GM21360 (cell line): ENCODE data around the gene PDIA5.
A peak's percentile ranks its signal among the peaks of the same experiment; 100 is the strongest.
"Not testable (repeated sequence)": the region's sequence is repeated elsewhere in the genome, so short reads cannot be mapped to it uniquely, and the experiment has no call there.

Source experiments
- ATAC-seq: cut with Tn5 transposase; IDR thresholded peaks from one replicate; pipeline ENCODE4 v1.9.1; 2021; ENCODE audit warnings: mild to moderate bottlenecking, moderate library complexity; ENCODE audit not compliant: unreplicated experiment

The PDIA5 gene

DNA sequence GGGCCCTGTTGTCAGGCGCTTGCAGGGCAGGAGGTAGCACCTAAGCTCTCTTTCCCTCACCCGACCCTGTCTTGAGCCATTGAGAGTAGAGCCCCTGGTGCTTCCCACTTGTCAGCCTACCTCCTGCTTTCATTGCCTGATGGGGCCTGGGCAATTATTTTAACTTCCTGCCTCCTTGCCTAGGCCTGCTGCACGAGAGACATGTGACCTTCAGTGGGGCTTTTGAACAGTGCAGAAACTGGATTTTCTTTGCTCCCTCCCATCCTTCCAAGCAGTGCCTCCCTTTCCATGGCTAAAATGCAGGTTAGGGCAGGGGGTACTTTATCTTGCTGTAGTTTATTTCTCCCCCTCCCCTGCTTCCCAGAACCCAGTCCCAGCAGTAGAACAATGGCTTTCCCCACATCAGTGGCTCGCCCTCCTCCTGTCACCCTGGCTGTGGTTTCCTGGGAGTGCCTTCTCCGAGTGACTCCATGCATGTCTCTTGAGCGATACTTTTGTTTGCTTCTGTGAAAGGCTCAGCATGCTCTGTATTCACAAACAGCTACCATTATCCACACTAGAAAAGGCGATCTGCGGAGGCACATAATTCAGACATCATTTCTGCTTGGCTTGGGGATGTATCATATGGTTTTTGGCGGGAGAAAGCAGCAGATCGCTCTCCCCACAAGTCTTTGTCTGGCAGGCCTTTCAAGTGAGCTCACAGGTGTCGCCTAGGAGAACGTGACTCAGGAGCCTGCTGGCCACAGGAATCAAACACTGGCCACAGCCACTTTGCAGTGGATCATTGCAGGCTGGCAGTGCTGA lies 24.1 kb downstream of the PDIA5 start:
- ATAC-seq, result no peak

DNA sequence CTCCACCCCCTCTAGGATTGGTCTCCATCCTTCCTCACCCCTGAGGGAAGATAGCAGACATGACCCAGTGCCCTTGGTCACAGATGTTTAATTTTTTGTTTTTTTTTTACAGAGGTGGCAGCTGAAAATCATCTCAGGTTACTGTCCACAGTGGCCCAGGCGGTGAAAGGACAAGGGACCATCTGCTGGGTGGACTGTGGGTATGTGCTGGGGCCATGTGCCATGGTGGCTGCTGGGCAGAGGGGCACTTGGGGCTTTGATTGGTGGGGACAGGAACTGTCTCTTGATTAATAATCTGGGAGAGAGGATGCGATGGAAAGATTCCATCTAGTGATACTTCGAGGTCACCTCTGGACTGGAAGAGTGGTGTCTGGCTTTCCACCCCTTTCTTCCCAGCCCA lies 25.4 kb downstream of the PDIA5 start:
- no peak for ATAC-seq

DNA sequence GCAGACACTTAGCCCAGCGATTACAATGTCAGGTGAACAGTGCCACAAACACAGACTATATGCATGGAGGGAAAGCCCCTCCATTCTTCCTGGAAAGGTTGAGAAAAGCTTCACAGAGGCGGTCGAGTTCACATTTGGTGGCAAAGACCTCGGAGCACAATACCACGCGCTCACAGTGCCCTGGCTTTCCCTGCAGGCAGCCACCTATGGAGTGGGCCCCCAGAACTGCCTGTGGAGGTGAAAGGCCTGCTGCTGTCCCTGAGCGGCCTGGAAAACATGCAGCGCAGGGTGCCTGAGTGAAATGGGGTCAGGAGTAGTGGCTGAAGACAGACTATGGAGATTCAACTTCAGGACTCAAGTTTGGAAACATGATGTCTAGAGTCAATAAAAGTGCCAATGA lies 26.9 kb downstream of the PDIA5 start:
- ATAC-seq, result no peak

DNA sequence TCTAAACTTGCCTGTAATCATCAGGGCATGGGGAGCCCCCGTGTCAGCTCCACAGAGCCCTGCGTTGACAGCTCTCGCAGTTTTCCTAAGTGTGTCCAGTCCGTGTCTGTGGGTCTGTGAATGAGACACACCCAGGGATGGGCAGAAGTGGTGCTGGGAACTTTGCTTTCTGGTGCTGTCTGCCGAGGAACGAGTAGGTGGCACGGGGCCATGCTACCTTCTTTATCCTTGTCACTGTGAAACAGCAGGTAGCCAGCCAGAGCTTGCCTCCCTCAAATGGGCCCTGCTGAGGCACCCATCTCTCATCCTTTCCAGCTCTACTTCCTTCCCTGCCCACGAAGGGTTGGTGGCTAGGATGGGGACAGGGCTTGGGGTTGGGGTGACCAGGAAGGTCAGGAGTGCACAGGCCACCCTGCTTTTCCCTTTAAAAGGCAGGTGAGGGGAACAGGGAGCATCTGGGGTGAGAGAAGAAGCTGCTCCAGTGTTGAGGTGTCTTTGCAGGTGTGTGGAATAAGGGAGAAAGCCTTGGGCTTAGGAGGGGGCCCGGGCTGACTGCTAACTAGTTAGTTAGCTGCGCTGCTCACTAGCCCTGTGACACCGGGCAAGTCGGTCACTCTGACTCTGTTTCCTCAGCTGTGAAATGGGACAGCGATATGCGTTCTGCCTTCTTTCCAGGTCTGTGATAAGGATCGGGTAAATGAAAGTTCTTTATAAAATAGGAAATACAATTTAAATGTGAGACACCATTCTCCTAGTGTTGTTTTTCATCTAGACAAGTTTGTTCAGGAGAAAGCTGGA lies 27.9 kb downstream of the PDIA5 start:
- no peak for ATAC-seq

DNA sequence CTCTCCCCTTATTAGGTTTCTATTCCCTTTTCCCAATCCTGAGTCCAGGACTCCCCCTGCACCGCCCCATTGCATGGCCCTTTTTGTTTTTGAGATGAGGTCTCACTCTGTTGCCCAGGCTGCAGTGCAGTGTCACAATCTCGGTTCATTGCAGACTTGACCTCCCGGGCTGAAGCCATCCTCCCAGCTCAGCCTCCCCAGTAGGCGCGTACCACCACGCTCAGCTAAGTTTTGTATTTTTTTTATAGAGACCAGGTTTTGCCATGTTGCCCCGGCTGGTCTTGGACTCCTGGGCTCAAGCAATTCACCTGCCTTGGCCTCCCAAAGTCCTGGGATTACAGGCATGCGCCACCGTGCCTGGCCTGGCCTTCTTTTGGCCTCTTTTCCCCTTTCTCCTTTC lies 29.3 kb downstream of the PDIA5 start:
- ATAC-seq, result no peak

DNA sequence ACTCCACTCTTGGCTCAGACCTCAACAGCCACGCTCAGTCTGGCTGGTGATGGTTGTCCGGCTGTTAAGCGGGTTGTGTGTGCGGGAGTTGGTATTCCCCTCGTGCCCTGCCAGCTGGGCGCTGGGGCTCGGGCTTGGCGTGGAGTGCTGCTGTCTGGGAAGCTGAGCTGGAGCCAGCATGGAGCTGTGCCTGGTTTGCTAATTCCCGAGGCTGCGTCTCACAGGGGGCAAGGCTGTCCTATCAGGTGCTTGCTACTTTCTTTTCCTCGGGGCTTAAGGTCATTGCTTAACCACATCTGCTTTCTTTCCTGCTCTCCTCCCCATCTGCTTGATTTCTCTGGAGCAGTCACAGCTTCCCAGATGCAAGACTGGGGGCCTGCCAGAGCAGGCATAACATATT lies 29.9 kb downstream of the PDIA5 start:
- ATAC-seq, result no peak

GRCh38 chr3:123098426-123099330 lies 31.9 kb downstream of the PDIA5 start:
- ATAC-seq, result no peak

- no peak for ATAC-seq
Measured at GRCh38 chr3:123099331-123100192, 32.7 kb downstream of the PDIA5 start.

GRCh38 chr3:123100193-123100776 lies 33.5 kb downstream of the PDIA5 start:
- ATAC-seq, result no peak

- ATAC-seq, result no peak
Measured at GRCh38 chr3:123102249-123102648, 35.4 kb downstream of the PDIA5 start.

DNA sequence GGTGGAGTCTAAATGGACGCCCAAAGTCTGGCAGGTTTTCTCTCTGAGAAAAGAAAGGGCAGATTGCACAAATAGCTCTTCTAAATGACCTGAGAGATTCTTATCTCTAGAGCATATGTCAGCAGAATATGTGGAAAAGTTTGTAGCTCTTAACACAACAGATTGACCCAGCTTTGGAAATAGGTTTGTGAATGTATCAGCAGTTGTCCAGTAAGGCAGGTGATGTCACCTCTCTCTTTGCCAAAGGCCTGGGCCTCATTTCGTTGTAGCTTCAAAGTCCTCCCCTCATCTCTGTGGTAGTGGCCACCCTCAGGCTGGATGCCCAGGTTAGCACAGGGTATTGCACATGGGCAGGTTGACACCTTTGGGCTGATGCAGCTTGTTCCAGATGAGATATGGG lies 36.0 kb downstream of the PDIA5 start:
- no peak for ATAC-seq

- no peak for ATAC-seq
Measured at GRCh38 chr3:123104550-123104949, 37.7 kb downstream of the PDIA5 start.

- peak; percentile 64 for ATAC-seq
Measured at GRCh38 chr3:123105201-123106189, 38.7 kb downstream of the PDIA5 start.

DNA sequence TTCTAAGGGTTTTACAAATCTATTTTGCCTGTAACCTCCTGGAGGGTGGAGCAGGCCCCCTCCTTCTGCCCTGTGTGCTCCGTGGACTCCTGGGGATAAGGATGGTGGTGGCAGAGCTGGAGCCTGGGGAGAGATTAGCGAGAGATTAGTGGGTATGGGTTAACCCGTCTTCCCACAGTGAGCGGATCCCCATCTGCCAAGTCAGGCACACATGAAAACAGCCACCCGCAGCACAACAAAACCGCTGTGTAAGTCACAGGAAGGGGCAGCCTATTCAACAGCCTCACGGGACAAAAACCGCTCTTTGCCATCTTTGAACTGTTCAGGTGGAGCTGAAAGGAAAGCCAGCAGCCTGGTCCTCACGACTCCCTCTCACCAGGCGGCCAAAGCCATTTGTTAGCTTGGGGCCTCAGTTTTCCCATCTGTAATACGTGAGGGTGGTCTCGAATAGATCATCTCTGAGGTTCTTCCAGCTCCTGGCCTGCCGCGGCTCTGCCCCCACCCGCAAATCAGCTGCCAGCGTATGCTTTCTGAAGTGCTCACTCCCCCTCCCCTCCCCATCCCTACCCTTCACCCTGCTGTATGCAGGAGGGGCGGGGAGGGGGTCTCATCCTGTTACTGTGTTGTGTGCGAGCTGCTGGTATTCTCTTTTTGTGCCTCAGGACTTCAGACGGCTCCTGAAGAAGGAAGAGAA lies 43.6 kb downstream of the PDIA5 start:
- ATAC-seq, result no peak

GRCh38 chr3:123110976-123111615 lies 44.3 kb downstream of the PDIA5 start:
- ATAC-seq, result no peak

- no peak for ATAC-seq
Measured at GRCh38 chr3:123111640-123112039, 44.8 kb downstream of the PDIA5 start.

- no peak for ATAC-seq
Measured at GRCh38 chr3:123112232-123112631, 45.4 kb downstream of the PDIA5 start.

- not testable (repeated sequence) for ATAC-seq
Measured at GRCh38 chr3:123112656-123113055, 45.8 kb downstream of the PDIA5 start.
